NCI-H128 (cell line): ENCODE measurements around the gene PDCD6IP.
"Not testable (repeated sequence)": the region's sequence is repeated elsewhere in the genome, so short reads cannot be mapped to it uniquely, and the experiment has no call there.

Experiments used
- DNase-seq: peaks from one replicate; lab custom pipeline; 2025; ENCODE audit not compliant: unreplicated experiment; lab: John Stamatoyannopoulos, UW

PDCD6IP gene

DNA sequence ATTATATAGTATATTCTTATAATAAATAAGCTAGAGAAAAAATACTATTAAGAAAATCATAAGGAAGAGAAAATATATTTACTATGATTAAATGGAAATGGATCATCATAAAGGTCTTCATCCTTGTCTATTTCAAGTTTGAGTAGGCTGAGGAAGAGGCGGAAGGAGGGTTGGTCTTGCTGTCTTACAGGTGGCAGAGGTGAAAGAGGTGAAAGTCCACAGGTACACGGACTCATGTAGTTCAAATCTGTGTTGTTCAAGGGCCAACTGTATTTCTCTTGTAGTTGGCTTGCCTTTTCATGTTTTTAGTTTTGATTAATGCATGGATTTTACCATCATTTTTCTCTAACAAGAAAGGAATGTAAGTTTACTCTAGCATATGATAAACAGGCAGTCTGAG is 41.7 kb downstream of the PDCD6IP start:
- DNase-seq, result no peak

DNA sequence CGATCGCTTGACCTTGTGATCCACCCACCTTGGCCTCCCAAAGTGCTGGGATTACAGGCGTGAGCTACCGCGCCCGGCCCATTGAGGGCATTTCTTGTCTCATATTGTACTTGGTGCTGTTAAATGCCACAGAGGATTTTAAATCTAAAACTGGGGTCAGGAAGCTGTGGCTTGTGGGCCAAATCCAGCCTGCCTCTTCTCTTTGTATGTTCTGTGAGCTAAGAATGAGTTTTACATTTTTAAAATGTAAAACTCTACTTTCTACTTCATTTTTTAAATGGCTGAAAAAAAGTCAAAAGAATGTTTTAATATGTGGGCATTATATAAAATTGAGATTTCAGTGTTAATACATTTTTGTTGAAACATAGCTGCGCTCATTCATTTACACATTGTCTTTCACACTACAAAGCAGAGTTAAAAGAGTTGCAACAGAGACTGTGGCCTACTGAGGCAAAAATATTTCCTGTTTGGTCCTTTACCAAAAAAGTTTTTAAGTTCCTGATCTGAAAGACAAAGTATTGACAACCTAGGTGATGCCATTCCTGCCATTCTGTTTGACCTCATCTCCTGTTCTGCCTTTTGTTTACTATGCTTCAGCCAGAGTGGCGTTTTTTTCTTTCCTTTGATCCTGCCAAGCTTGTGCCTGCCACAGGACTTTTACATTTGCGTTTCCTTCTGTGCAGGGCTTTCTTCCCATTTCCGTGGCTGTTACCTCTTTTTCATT is 50.4 kb downstream of the PDCD6IP start:
- no peak for DNase-seq

DNA sequence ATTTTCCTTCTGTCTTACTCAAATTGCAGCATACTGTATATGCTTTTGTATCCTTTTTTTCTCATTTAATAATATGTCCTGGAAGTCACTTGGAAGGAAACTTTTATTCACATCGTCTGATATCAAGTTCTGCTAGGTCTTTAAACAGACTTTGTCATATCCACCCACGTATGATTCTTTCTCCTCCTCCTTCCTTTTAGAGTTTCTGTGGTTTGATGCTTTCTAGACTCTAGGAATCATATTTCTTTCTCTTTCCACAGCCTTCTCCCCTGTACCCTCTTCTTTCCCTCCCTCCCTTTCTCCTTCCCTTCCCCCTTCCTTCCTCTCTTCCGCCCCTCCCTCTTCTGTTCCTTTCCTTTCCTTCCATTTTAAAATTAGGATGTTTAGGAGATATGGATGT is 52.2 kb downstream of the PDCD6IP start:
- not testable (repeated sequence) for DNase-seq

DNA sequence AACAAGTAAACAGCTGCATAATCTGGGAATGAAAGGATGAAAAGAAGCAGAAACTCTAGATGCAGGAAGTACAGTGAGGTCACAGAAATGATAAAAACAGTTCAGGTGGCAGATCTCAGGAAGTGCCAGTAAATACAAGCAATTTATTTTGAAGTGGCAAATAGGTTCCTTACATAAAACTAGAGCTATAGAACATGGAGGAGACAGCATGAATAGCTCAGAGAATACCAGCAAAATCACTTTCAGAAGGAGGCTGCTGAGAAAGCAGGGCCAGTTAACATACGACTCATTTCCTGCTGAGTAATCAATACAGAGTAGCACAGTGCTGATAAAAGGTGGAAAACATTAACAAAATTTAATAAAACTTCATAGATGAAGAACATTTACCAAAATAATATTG is 57.0 kb downstream of the PDCD6IP start:
- not testable (repeated sequence) for DNase-seq

DNA sequence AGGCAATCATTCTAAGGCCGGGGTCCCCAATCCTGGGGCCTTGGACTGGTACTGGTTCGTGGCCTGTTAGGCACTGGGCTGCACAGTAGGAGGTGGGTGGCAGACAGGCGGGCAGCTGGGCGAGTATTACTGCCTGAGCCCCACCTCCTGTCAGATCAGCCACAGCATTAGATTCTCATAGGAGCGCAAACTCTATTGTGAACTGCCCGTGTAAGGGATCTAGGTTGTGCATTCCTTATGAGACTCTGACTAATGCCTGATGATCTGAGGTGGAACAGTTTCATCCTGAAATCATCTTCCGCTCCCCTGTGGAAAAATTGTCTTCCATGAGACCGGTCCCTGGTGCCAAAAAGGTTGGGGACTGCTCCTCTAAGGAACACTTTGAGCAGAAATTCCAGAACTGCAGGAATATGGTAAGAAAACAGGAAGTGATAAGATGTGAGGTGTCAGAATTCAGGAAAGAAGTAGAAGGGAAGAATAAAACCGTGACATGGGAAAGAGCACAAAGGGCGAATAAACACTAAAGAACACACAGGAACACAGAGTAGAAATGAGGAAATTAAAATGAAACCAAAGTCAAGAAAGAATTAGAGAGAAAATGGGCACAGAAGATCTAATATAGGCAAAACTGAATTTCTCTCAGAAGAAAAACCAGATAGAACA is 57.6 kb downstream of the PDCD6IP start:
- no peak for DNase-seq

DNA sequence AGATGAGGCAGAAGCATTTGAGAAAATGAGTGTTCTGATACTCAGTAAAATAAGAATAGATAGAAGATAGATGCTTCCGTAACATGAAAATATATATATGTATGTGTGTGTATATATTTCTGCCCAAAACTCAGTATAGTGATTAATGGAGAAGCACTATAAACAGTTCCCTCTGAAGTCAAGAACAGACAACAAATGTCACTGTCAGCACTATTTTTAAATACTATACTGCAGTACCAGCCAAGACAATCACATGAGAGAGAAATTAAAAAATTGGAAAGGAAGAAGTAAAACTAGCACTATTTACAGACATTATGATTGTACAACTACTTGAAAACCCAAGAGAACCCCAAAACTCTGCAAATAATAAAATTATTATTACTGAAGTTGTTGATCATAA is 59.3 kb downstream of the PDCD6IP start:
- not testable (repeated sequence) for DNase-seq

DNA sequence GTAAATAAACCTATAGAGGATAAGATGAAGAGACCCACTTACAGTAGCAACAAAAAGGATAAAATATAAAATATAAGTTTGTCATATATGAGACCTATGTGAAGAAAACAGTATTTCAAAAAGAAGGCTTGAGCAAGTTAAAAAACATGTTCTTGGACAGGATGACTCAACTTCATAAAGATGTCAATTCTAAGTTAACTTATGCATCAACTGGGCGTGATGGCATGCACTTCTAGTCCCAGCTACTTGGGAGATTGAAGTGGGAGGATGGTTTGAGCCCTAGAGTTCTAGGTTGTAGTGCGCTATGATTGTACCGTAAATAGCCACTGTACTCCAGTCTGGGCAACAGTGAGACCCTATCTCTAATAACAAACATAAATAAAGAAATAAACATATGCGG is 59.7 kb downstream of the PDCD6IP start:
- no peak for DNase-seq

DNA sequence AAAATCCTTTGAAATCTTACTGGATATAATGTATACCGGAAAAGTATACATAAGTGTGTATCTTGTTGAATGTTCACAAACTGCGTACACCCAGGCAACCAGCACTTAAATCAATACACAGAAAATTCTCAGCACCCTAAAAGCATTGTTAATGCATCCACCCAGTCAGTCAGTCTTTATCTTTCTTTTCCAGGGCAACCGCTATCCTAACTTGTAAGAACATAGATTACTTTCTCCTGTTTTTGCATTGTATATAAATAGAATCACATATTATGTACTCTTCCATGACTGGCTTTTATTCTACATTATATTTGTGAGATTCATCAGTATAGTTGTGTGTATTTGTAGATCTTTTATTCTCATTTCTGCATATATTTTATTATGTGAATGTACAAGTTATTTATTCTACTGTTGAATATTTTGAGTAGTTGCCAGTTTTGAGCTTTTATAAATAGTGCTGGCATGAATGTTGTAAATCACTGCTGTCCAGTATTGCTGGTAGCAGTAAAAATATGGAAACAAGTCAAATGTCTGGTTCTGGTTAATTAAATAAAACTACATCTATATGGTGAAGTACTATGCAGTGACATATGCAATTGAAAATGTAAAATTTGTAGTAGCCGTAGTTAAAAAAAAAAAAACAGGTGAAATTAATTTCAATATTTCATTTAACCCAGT is 62.1 kb downstream of the PDCD6IP start:
- no peak for DNase-seq

DNA sequence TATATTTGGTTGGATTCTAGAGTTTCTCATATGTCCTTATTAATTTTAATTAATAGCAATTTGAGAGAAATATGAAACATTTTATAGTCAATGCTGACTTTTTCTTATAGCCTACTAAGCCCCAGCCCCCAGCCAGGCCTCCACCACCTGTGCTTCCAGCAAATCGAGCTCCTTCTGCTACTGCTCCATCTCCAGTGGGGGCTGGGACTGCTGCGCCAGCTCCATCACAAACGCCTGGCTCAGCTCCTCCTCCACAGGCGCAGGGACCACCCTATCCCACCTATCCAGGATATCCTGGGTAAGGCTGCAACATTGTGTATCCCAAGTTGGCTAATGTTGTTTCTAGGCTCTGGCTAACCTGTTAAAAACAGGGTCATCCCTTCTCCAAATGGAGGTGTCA is 66.7 kb downstream of the PDCD6IP start:
- DNase-seq, result no peak

DNA sequence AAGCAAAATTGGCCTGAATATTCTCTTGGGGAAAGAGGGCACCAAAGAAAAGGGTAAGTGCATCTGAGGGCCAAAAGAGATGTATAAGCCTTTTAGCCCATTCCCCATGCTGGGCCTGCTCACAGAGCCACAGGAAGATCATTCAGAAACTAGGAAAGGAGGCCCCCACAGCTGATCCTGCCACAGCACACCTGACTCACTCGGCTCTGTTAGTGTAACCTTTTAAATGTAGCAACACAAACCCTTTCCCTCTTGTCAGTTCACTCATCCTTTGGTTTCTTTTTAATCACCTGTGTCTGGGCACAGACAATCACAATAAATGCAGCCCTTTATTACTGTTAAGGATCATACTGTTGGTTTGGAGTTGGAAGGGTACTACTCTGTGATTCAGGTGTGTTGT is 69.9 kb downstream of the PDCD6IP start:
- no peak for DNase-seq

DNA sequence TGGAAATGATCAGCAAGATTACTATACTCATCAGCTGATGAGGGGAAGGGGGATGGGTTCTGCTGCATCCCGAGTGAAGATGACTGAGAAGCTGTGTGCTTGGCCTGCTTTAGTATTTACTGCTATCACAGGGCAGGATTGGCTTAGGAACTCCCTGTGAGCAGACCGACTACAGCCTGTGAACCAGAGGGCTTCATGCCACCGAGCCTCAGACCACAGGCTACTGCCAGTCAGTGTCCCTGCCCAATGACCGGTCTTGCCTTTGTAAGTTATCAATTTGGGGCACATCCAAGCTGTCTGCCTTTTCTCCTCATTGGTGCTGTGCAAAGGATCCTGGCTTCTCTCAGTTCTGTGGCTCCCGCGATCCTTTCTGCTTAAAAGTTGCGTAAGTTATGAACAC is 71.5 kb downstream of the PDCD6IP start:
- no peak for DNase-seq

DNA sequence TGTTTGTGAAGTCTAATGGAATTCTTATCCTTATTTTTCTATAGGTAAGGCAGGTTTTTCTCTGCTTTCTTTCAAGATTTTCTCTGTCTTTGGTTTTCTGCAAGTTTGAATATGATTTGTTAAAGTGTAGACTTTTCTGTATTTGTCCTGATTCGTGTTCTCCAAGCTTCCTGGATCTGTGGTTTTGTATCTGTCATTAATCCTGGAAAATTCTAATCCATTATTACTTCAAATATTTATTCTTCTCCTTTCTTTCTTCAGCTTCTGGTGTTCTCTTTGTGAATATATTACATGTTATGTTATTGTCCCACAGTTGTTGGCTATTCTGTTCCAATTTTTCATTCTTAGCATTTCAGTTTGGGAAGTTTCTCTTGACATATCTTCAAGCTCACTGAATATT is 76.4 kb downstream of the PDCD6IP start:
- no peak for DNase-seq

DNA sequence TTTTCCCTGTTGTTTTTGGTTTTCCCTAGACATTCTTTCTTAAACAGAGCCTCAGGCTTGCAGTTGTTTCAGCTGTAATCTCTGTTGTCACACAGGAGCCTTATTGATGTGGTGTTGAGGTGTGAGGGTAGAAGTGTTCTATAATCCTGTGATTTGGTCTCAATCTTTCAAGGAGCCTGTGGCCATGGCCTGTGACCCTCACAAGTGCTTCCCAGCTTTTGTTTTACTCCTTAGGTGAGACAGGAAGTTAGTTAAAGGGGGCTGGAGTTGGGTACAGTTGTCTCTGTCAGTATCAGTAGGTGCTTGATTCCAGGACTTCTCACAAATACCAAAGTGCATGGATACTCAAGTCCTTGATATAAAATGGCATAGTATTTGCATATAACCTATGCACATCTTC is 77.2 kb downstream of the PDCD6IP start:
- DNase-seq, result no peak

DNA sequence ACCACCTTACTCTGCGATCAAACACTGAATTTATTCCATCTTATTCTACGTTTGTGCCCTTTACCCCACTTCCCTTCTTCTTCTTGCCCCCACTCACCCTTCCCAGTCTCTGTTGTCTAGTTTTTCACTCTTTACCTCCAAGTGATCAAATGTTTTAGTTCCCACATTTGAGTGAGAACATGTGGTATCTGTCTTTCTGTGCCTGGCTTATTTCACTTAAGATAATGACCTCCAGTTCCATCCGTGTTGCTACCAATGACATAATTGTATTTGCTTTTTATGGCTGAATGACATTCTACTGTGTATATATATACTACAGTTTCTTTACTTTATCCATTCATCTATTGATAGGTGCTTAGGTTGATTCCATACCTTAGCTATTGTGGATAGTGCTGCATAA is 78.8 kb downstream of the PDCD6IP start:
- no peak for DNase-seq

DNA sequence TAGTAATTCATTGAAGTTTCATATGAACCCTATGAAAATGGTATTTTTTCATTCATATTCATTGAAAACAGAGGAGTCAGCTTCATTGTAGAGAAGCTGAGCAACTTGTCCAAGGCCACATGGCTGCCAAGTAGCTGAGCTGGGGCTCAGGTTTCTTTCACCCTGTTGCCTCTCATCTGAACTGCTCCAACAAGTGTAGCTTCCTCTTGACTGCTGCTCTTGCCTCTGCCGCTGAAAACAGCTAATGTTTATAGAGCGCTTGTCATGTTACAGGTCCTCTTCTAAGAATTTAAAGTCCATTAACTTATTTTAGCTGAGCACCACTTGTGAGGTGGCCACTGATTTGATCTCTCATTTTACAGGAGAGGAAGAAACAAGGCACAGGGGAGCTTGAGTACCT is 81.1 kb downstream of the PDCD6IP start:
- peak; percentile 5 for DNase-seq

DNA sequence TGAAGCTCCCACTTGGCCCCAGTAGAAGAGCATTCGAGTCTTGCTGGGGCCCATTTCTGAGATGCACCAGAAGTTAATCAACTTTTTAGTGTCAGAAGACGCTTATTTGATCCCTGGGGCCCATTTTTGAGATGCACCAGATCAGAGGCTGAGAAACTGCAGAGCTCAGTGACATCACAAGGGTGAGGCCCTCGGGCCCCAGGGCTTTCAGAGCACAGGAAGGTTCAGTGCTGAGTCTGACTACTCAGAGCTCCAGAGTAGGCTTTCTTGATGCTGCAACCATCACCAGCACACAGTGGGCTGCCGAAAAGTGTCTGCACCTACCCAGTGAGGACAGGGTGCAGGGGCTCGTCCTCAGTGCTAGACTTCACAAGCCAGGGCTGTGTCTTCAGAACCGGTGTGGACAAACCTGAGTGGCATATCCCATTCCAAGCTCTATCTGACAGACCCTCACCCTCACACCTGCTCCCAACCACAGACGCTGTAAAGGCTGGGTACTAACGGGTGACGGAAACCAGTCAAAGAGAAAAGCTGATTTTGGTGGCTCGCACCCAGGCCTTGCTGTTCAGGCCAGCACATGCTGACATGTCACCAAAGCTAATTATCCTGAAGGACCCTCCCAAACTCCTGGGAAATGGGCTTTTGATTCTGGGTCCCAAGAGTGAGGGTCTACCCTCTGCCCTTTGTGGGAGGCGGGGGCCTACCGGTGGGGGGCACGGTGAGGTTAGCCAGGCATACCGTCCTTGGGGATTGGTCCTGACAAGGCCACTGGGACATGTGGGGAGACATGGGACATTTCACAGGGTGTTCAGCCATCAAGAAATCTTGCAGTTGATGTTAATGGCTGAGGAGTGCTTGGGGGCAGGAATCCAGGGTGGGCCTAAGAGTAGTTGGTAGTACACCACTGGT is 83.0 kb downstream of the PDCD6IP start:
- no peak for DNase-seq

DNA sequence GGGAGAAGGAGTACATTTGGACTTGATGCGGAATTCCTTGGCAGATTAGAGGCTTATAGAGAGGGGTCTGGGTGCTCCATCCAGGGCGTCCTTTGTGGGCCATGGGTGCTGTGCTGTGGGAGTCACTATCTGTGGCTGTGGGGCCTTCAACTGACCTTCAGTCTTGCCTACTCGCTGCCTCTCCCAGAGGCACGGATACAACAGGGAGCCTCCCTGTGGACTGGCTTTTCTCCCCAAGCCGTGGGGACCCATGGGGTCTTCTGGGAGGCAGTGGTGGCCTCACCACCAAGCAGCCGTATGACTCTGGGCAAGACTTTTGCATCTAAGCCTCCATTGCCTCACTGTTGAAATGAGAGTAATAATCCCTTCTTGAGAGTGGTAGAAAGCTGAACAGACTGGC is 83.9 kb downstream of the PDCD6IP start:
- DNase-seq, result no peak

DNA sequence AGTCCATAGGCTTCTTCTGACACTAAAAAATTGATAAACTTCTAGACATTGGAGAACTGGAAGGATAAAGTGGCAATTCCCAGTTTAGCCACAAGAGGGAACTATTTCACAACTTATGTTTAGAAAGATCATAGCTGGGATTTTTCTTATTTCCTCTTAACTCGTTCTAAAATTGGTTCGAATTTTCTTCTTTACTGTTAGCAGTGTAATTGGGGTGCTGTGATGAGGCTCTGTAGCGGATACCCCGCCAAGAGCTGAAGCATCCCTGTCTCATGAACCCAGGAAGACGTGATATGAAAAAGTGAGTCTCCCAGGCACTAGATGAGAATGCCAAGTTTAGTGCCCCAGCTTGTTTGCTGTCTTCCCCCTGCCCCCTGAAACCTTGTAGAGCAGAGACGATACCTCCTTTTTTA is 85.1 kb downstream of the PDCD6IP start:
- DNase-seq, result peak; percentile 7

DNA sequence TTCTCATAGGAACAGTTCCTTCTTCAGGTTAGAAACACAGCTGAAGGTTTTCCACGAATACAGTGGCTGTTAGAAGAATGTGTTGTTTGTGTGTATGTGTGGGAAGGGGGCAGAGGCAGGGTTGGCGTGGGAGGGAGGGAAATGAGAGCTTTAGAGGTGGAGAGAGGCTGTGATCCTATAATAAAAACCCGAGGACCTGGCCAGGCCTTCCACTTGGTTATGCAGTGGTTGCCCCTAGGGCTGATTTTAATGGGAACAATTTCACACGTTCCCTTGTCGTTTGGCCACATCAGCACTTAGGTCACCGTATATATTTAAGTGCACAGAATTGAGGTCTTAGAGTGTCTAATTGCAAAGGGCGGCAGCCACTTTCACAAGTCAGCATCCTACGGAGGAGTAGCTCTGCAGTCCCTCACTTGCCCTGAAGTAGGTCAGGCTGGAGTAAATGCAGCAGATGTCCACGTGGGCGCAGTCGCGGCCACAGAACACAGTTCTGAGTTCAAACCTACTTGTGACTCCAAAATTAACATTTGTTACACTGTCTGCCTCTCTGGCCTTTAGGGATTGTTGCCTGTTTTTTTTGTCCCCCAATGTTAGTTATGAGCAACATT is 85.6 kb downstream of the PDCD6IP start:
- DNase-seq, result no peak

DNA sequence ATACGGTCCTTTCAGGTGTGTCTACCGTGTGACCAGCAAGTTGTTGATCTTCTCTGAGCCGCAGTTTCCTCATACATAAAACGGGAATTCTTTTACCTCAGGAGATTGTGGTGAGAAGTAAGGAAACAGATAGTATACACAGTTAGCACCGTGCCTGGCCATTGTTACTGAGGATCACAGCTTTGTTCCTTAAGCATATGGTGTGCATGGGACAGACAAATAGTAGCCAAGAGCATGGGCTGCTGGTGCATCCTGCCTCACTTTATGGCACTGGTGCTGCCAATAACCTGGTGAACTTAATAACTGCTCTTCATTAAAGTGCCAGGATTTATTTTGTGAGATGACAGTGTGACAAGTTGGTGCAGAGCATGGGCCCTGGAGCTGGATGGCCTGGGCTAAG is 86.3 kb downstream of the PDCD6IP start:
- no peak for DNase-seq

DNA sequence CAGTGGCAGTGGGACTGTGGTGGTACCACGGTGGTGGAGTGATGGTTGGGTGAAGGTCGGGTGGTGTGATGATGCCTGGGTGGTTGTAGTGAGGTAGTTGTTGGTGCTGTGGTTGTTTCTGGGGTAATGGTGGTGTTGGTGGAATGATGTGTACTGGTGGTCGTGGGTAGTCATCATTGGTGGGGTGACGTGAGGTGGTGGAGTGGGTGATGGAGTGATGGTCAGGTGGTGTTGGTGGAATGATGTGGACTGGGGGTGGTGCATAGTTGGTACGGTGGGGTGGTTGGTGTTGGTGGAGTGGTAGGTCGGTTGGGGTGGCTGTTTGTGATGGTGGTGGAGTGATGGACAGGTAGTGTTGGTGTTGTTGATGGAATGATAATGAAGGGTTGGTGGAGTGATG is 87.1 kb downstream of the PDCD6IP start:
- no peak for DNase-seq
